ENCODE measurements around the gene C17orf50.

C17orf50 gene

DNA sequence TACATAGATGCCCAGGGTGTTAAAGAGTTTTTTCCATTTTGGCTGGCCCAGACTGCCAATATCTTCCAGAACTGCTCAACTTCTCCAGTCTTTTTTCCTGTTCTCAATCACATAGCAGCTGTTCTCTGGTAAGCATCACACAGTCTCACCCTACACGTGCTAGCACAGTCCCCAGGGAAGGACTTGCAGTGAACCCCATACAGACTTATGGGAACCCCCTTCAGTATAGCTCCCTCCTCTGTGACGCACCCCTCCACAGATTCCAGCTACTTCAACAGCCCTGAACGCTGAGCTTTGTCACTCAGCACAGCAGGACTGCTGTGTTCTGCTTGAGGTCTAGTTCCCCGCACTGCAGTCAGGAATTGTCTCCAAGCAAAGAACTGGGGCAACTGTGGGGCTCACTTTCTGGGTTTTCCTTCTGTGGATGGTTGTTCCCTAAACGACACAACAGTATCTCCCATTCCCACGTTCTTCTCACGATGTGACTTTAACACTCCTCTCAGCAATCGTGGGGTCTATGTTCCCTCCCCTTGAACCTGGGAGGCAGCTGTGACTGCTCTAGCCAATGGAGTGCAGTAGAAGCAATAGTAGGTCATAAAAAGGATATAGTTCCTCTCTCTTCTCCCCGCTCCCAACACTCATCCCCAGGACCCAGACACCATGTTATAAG is 31.1 kb downstream of the C17orf50 start:
- no peak for DNase-seq

- DNase-seq = no peak
Measured at GRCh38 chr17:35793257-35793656, 32.6 kb downstream of the C17orf50 start.

DNA sequence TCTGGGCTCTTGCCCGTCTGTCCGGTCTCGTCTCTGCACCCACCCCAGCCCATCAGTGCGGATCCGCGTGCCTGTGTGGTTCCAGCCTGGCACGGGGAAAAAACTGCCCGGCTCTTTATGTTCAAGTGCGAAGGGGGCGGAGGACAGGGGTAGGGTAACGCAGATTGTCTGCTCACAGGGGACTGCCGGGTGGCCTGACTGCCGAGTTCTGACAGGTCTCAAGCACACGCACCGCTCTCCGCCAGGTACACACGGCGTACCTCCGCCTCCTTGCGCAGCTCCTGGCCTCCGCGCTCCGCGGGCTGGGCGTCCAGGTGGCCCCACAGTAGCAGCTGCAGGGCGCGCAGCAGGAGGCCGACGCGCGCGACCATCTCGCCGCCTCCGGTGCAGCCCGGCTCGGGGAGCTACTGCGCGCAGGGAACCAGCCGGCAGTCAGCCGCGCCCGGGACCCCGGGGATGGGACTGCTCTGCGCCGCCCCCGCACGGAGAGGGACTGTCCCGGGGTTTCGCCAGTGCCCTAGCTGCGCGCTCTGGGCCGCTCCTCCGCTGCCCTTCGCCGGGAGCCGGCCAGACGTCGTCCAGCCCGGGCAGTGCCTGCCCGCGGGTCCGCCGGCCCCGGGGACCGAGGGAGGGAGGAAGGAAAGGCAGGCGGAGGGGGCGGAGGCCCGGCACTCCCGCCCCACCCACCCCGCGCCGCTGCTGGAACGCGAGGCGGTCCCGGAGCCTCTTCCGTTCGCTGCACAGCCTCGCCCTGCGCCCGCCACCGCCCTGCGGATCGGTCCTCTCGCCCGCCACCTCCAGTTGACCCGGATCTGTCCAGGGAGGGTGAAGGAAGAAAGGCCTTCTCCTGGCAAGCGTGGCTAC is 34.6 kb downstream of the C17orf50 start, which contains the start of gene MMP28:
Gene MMP28 (minus strand): TSS at position 635 of the 864 bp plus-strand sequence. CDS start 264 bp downstream, at position 371.
- no peak for DNase-seq

GRCh38 chr17:35795871-35796265 is 35.2 kb downstream of the C17orf50 start:
- no peak for DNase-seq

DNA sequence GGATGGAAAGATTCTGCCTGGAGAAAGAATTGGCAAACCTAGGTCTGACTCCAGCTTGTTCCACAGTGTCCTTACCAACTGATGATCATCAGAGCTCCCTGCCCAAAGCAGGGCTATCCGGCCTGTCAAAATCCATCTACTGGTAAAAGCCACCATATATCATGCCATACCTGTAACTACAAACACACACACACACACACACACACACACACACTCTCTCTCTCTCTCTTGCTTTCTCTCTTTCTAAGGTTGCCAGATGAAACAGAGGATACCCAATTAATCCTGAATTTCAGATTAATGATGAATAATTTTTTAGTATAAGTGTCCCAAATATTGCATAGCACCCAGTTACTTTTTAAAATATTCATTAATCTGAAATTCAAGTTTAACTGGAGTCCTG is 36.3 kb downstream of the C17orf50 start:
- DNase-seq = no peak

- DNase-seq = no peak
Measured at GRCh38 chr17:35797370-35797769, 36.7 kb downstream of the C17orf50 start.

- no peak for DNase-seq
Measured at GRCh38 chr17:35797918-35798317, 37.2 kb downstream of the C17orf50 start.

DNA sequence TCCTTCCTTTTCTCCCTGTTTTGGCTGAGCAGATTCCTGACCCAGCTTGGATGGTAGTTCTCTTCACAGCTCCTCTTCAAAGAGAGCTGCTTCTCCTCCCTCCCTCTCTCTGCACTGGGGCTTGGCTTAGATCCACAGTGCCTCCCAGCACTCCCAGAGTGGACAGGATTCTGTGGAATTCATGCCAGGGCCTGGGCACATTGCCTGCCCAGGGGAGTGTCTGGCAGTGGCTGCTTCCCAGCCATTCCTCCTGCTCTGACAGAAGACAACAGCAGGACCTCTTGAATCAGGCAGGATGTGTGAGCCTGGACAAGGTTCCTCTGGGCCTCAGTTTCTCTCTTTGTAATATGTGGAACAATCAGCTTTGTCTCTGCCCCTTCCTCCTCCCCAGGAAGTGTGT is 39.3 kb downstream of the C17orf50 start:
- peak; percentile 86 for DNase-seq

- DNase-seq = peak; percentile 74
Measured at GRCh38 chr17:35801583-35802224, 41.0 kb downstream of the C17orf50 start.

DNA sequence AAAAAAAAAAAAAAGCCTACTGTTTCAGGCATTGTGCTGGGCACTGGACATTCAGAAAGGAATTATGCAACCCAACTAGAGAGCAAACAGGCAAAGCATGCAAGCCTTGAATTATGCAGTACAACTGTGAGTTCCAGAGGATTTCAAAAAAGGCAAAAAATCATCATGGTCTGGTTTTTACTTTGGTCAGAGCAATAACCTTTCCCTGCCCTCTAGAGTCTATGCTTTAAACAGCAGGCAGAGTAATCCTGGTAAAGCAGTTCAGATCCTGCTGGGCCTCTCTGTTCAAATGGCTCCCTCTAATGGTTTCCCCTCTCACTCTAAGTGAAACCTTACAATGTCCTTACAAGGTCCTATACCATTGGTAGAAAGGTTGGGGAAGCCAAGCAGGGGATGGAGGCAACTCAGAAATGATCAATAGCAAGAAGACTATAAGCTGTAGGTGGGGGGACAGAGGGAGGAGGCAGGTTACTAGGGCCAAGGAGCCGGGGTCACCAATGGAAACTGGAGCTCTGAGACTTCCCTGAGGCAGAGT is 44.0 kb downstream of the C17orf50 start:
- DNase-seq = no peak

GRCh38 chr17:35807371-35808144 is 46.9 kb downstream of the C17orf50 start:
- DNase-seq = no peak

DNA sequence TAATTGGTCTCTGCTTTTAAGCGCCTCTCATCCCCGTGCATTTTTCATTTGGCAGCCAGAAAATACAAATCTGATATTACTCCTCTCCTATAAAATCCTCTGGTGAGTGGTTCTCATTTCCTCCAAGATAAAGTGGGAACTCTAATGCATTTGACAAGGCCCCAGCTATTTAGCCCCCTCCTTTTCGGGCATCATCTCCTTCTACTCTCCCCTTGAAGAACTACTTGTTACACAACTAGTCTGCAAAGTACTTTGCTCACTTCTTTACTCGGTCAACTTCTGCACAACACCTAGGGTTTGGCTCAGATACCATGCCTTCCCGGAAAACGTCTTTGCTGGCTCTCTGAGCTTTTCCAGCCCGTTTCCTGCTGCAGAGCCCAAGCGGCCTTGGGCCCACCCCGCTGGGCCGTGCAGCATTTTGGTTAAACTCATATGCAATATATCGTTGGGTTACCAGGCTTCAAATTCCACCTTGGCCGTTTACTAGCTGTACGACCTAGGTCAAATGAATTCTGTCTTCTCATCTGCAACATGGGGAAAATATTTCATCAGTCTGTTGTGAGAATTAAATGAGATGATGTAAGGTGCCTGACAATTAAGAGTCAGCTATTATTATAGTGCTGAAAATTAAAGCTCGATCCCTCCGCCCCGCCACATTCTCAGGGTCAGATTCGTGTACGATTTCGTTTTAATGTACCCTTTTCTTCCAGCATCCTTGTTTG is 47.7 kb downstream of the C17orf50 start:
- no peak for DNase-seq

GRCh38 chr17:35808962-35809854 is 48.5 kb downstream of the C17orf50 start, which contains the start of gene TAF15:
Gene TAF15, plus strand, starts transcription at chr17:35809484. Its CDS starts 86 bp downstream, at chr17:35809570.
- peak; percentile 95 for DNase-seq

GRCh38 chr17:35809855-35810461 is 49.3 kb downstream of the C17orf50 start:
- DNase-seq = no peak

DNA sequence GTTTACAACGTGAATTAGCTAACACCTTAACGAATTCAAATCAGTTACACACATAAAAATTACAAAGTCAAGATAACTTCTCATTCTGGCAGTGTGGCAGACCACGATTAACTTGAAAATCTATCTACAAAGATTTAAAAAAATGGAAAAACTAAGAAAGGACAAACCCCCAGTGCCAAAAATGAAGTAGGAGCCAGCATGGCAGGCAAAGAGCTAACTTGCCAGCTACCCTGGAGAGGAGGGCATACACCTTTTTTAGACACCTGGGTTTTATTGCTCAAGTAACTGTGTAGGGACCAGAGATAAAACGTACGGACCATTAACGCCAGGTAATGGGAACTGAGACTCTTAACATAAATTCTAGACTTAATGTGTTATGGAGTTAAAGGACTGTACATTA is 51.1 kb downstream of the C17orf50 start:
- no peak for DNase-seq

- no peak for DNase-seq
Measured at GRCh38 chr17:35812456-35812855, 51.8 kb downstream of the C17orf50 start.
